NCI-H2196 (cell line): ENCODE results near the gene TRMT1.

Source experiments
- DNase-seq: peaks from one replicate; lab custom pipeline; 2025; ENCODE audit not compliant: unreplicated experiment; lab: John Stamatoyannopoulos, UW

The TRMT1 gene

GRCh38 chr19:13127811-13128575 is 11.5 kb upstream of the TRMT1 start:
- DNase-seq, result no peak

- DNase-seq, result no peak
Measured at GRCh38 chr19:13127051-13127450, 10.5 kb upstream of the TRMT1 start.

- no peak for DNase-seq
Measured at GRCh38 chr19:13122980-13123957, 6.7 kb upstream of the TRMT1 start.

- DNase-seq, result no peak
Measured at GRCh38 chr19:13122275-13122878, 5.8 kb upstream of the TRMT1 start.

- DNase-seq, result no peak
Measured at GRCh38 chr19:13121551-13122274, 5.2 kb upstream of the TRMT1 start.

- DNase-seq, result no peak
Measured at GRCh38 chr19:13120817-13121216, 4.3 kb upstream of the TRMT1 start.

- no peak for DNase-seq
Measured at GRCh38 chr19:13120031-13120430, 3.5 kb upstream of the TRMT1 start.

- no peak for DNase-seq
Measured at GRCh38 chr19:13119627-13120026, 3.1 kb upstream of the TRMT1 start.

GRCh38 chr19:13118424-13119193 is 2.1 kb upstream of the TRMT1 start:
- DNase-seq, result peak; percentile 70

GRCh38 chr19:13117772-13118423 is 1.4 kb upstream of the TRMT1 start, which contains the start of gene NACC1:
Gene NACC1 (plus strand): TSS chr19:13118264. CDS start chr19:13135208, 16,944 bp downstream.
- peak; percentile 93 for DNase-seq

- DNase-seq, result no peak
Measured at GRCh38 chr19:13117176-13117771, 734 bp upstream of the TRMT1 start.

GRCh38 chr19:13115936-13116281 is 631 bp downstream of the TRMT1 start:
- no peak for DNase-seq

- DNase-seq, result no peak
Measured at GRCh38 chr19:13112555-13112954, 4.0 kb downstream of the TRMT1 start.

- no peak for DNase-seq
Measured at GRCh38 chr19:13110099-13110610, 6.4 kb downstream of the TRMT1 start.

GRCh38 chr19:13109361-13110098 is 7.0 kb downstream of the TRMT1 start:
- DNase-seq, result no peak

- DNase-seq, result no peak
Measured at GRCh38 chr19:13104848-13105711, 11.5 kb downstream of the TRMT1 start.

- no peak for DNase-seq
Measured at GRCh38 chr19:13104360-13104847, 12.1 kb downstream of the TRMT1 start.
